Smooth muscle cell (in vitro differentiated cells): ENCODE results near the gene SMAD9. TPM values are rescaled to one million over a fixed set of nuclear protein-coding genes. Genes with fewer than 3 reads are reported as not detected.
A peak's percentile ranks its signal among the peaks of the same experiment; 100 is the strongest.

Experiments
- DNase-seq: peaks from one replicate; lab custom pipeline; 2025; ENCODE audit not compliant: unreplicated experiment; lab: John Stamatoyannopoulos, UW
- H2AFZ ChIP-seq: fragments of 200-600 bp; sonication (generic); 2 replicates; pipeline ENCODE4 v1.6.0; 2016; ENCODE audit warnings: antibody characterized with exemption, low read depth, mild to moderate bottlenecking
- H3F3A ChIP-seq: fragments of 200-600 bp; sonication (generic); 2 replicates; pipeline ENCODE4 v1.6.0; 2017; ENCODE audit warnings: antibody characterized with exemption, low read depth
- H3K27ac ChIP-seq: fragments of 200-600 bp; sonication (generic); 2 replicates; pipeline ENCODE4 v1.5.1; 2016; ENCODE audit warnings: low read depth, mild to moderate bottlenecking
- H3K27me3 ChIP-seq: fragments of 200-600 bp; sonication (generic); 2 replicates; pipeline ENCODE4 v1.6.1; 2016; ENCODE audit warnings: low read depth, mild to moderate bottlenecking
- H3K36me3 ChIP-seq: fragments of 200-600 bp; sonication (generic); 2 replicates; pipeline ENCODE4 v1.5.1; 2016; ENCODE audit warnings: low read depth
- H3K4me1 ChIP-seq: fragments of 200-600 bp; sonication (generic); 2 replicates; pipeline ENCODE4 v1.5.1; 2016; ENCODE audit warnings: low read depth
- H3K4me2 ChIP-seq: fragments of 200-600 bp; sonication (generic); 2 replicates; pipeline ENCODE4 v1.6.0; 2016; ENCODE audit warnings: mild to moderate bottlenecking
- H3K4me3 ChIP-seq: fragments of 200-600 bp; sonication (generic); 2 replicates; pipeline ENCODE4 v1.5.1; 2016; ENCODE audit warnings: mild to moderate bottlenecking
- H3K79me2 ChIP-seq: fragments of 200-600 bp; sonication (generic); 2 replicates; pipeline ENCODE4 v1.6.0; 2016; ENCODE audit warnings: low read depth, mild to moderate bottlenecking
- H3K9ac ChIP-seq: fragments of 200-600 bp; sonication (generic); 2 replicates; pipeline ENCODE4 v1.6.0; 2016; ENCODE audit warnings: low read depth
- H3K9me3 ChIP-seq: fragments of 200-600 bp; sonication (generic); replicated peaks from 2 replicates; pipeline ENCODE4 v1.5.1; 2016; ENCODE audit warnings: low read depth
- H4K20me1 ChIP-seq: fragments of 200-600 bp; sonication (generic); 2 replicates; pipeline ENCODE4 v1.6.0; 2016; ENCODE audit warnings: low read depth
- CTCF ChIP-seq: fragments of 200-600 bp; sonication (generic); IDR thresholded peaks from 2 replicates; pipeline ENCODE4 v1.5.1; 2017; ENCODE audit warnings: borderline replicate concordance, mild to moderate bottlenecking, antibody characterized with exemption; ENCODE audit not compliant: insufficient read depth, poor library complexity, severe bottlenecking
- WGBS: methylation state at CpG from one replicate; pipeline ENCODE4 v1.1.7; 2016; ENCODE audit warnings: low lambda C conversion rate; 5-methylcytosine and 5-hydroxymethylcytosine counted together
- polyA plus RNA-seq: library from polyadenylated mRNA; unstranded; fragments of >200 nt; fragmentation: Nextera tagmentation; extraction: Ambion mirVana; gene quantifications from 2 replicates; pipeline ENCODE4 v1.2.1, GENCODE V29; 2016
- total RNA-seq: library from RNA; depleted of rRNA; stranded (reverse); fragments of >200 nt; gene quantifications from 2 replicates; pipeline ENCODE4 v1.2.3, GENCODE V29; 2014

Gene SMAD9
- total and polyA plus RNA-seq, 2 experiments from 2014 or later = 6.6 to 7.1 TPM

- DNase-seq = no peak
- TF ChIP-seq CTCF = peak; percentile 20
- whole genome bisulfite sequencing = 76% methylated on average over 2 of the region's 2 CpGs
- no peak overlapping the region for H3K4me2 ChIP-seq
- H4K20me1 ChIP-seq = no peaks in the 10 kb centered on the region
- no peak overlapping the region for H3K27ac ChIP-seq
- no peak overlapping the region for H3K4me3 ChIP-seq
- no peaks in the 10 kb centered on the region for H3K36me3 ChIP-seq
- H3K4me1 ChIP-seq = peaks cover 3% of the 10 kb centered on the region
- no peaks in the 10 kb centered on the region for H3F3A ChIP-seq
- H3K9me3 ChIP-seq = no peaks in the 10 kb centered on the region
- no peak overlapping the region for H2AFZ ChIP-seq
- H3K9ac ChIP-seq = no peak overlapping the region
- H3K27me3 ChIP-seq = no peaks in the 10 kb centered on the region
- peaks cover 1% of the 10 kb centered on the region for H3K79me2 ChIP-seq
Measured at GRCh38 chr13:36815062-36815461, 105.0 kb downstream of the SMAD9 start.

- no peaks in the 10 kb centered on the region for H3K36me3 ChIP-seq
- 89% methylated on average over 9 of the region's 9 CpGs for WGBS
Measured at GRCh38 chr13:36814465-36814864, 105.6 kb downstream of the SMAD9 start.

GRCh38 chr13:36813225-36813624 is 106.8 kb downstream of the SMAD9 start:
- no peaks in the 10 kb centered on the region for H3K9me3 ChIP-seq
- H3K27ac ChIP-seq = no peak overlapping the region
- no peaks in the 10 kb centered on the region for H3K4me1 ChIP-seq
- H3K4me3 ChIP-seq = no peak overlapping the region
- H4K20me1 ChIP-seq = no peaks in the 10 kb centered on the region
- no peaks in the 10 kb centered on the region for H3K79me2 ChIP-seq
- H3K4me2 ChIP-seq = no peak overlapping the region
- no peaks in the 10 kb centered on the region for H3K27me3 ChIP-seq
- TF ChIP-seq CTCF = no peak
- H3F3A ChIP-seq = no peaks in the 10 kb centered on the region
- no peak for DNase-seq
- no peak overlapping the region for H3K9ac ChIP-seq
- H3K36me3 ChIP-seq = no peaks in the 10 kb centered on the region
- H2AFZ ChIP-seq = no peak overlapping the region
- 82% methylated on average over 1 of the region's 1 CpG for WGBS

More at GRCh38 chr13:36814465-36814864, 105.6 kb downstream of the SMAD9 start:
- Histone ChIP-seq H3K79me2 (no peaks in the 10 kb centered on the region), H3K27ac (no peak overlapping the region), H2AFZ (no peak overlapping the region), H3F3A (no peaks in the 10 kb centered on the region), H3K4me3 (no peak overlapping the region), H3K9ac (no peak overlapping the region), H4K20me1 (no peaks in the 10 kb centered on the region), H3K9me3 (no peaks in the 10 kb centered on the region), H3K27me3 (no peaks in the 10 kb centered on the region), H3K4me1 (no peaks in the 10 kb centered on the region), H3K4me2 (no peak overlapping the region)
- TF ChIP-seq CTCF = no peak
- no peak for DNase-seq

GRCh38 chr13:36807616-36808015 is 112.4 kb downstream of the SMAD9 start:
- Histone ChIP-seq H3K79me2 (no peaks in the 10 kb centered on the region), H3K4me3 (no peak overlapping the region), H3K4me2 (no peak overlapping the region), H3K4me1 (no peaks in the 10 kb centered on the region), H3K27me3 (no peaks in the 10 kb centered on the region), H3K9ac (no peak overlapping the region), H3K9me3 (no peaks in the 10 kb centered on the region), H3K27ac (no peak overlapping the region), H3K36me3 (no peaks in the 10 kb centered on the region), H3F3A (no peaks in the 10 kb centered on the region), H4K20me1 (no peaks in the 10 kb centered on the region), H2AFZ (no peak overlapping the region)
- TF ChIP-seq CTCF = no peak
- no peak for DNase-seq
- 92% methylated on average over 2 of the region's 2 CpGs for WGBS
